Panc1 (cell line): Measurements from ENCODE around the gene HNRNPLL. TPM values are rescaled to one million over a fixed set of nuclear protein-coding genes. Genes with fewer than 3 reads are reported as not detected.
A peak's percentile ranks its signal among the peaks of the same experiment; 100 is the strongest.

ENCODE experiments used
- ATAC-seq: fragments of 200-7000 bp; cut with Tn5 transposase; 2 replicates; pipeline ENCODE4 v1.9.1; 2020; ENCODE audit warnings: mild to moderate bottlenecking, moderate library complexity
- BruUV-seq: library from RNA; stranded (reverse); fragments of 400-500 nt; replicated peaks from 2 replicates; lab custom pipeline; 2021; lab: Mats Ljungman, UMichigan
- CTCF ChIA-PET: fragments of 300-600 bp; sonication (Branson Sonifier 250); formaldehyde crosslinking; loops from one replicate; lab custom pipeline; 2022; ENCODE audit warnings: antibody characterized with exemption; lab: Charles Lee
- POLR2A ChIA-PET: fragments of 300-600 bp; sonication (Branson Sonifier 250); formaldehyde crosslinking; loops from one replicate; lab custom pipeline; 2022; ENCODE audit warnings: antibody characterized with exemption; lab: Charles Lee
- DNase-seq: peaks from one replicate; pipeline ENCODE4 v3.0.0-alpha.2; 2010; ENCODE audit warnings: low read depth, low spot score
- H3K27ac ChIP-seq: 2 replicates; pipeline ENCODE4 v1.5.1; 2011; ENCODE audit warnings: mild to moderate bottlenecking, low read length, inconsistent platforms
- H3K27me3 ChIP-seq: fragments of 200-500 bp; sonication (Bioruptor generic); 2 replicates; pipeline ENCODE4 v1.6.0; 2014; ENCODE audit warnings: low read length, inconsistent platforms; ENCODE audit not compliant: control insufficient read depth, insufficient read depth
- H3K36me3 ChIP-seq: fragments of 200-500 bp; sonication (Bioruptor generic); 2 replicates; pipeline ENCODE4 v1.5.1; 2014; ENCODE audit warnings: inconsistent platforms, mild to moderate bottlenecking, low read length, moderate library complexity; ENCODE audit not compliant: control insufficient read depth, insufficient read depth
- H3K4me1 ChIP-seq: 2 replicates; pipeline ENCODE4 v1.5.1; 2011; ENCODE audit warnings: inconsistent platforms, mild to moderate bottlenecking, low read length, moderate library complexity; ENCODE audit not compliant: control insufficient read depth, insufficient read depth
- H3K4me3 ChIP-seq, 2 experiments: 2 replicates each; pipeline ENCODE4 v1.5.1; 2011 to 2012; ENCODE audit warnings: low read depth in 2 of 2, low read length in 2 of 2, mild to moderate bottlenecking in 2 of 2, inconsistent platforms in 1 of 2, moderate library complexity in 1 of 2
- H3K9me3 ChIP-seq: fragments of 200-500 bp; sonication (Bioruptor generic); 2 replicates; pipeline ENCODE4 v1.5.1; 2014; ENCODE audit warnings: low read depth, mild to moderate bottlenecking, inconsistent platforms, low read length, moderate library complexity; ENCODE audit not compliant: control insufficient read depth, insufficient read depth
- CTCF ChIP-seq: fragments of 450-650 bp; IDR thresholded peaks from 2 replicates; pipeline ENCODE4 v1.5.1; 2017; ENCODE audit warnings: mild to moderate bottlenecking
- POLR2AphosphoS5 ChIP-seq: IDR thresholded peaks from 2 replicates; pipeline ENCODE4 v1.6.1; 2012; ENCODE audit warnings: mild to moderate bottlenecking, low read depth, low read length, moderate library complexity
- REST ChIP-seq, 2 experiments: IDR thresholded peaks; 2 replicates each; pipeline ENCODE4 v1.6.1; 2011 to 2012; ENCODE audit warnings: low read depth in 2 of 2, control low read depth in 1 of 2, low read length in 1 of 2, mild to moderate bottlenecking in 1 of 2, moderate library complexity in 1 of 2; ENCODE audit not compliant: insufficient read depth in 1 of 2
- SIN3A ChIP-seq: IDR thresholded peaks from 2 replicates; pipeline ENCODE4 v1.6.1; 2012; ENCODE audit warnings: low read depth, mild to moderate bottlenecking, low read length, moderate library complexity, borderline replicate concordance; ENCODE audit not compliant: insufficient read depth
- TCF7L2 ChIP-seq: IDR thresholded peaks from 2 replicates; pipeline ENCODE4 v1.6.1; 2011; ENCODE audit warnings: mild to moderate bottlenecking, low read depth, low read length, inconsistent platforms
- in situ Hi-C: cut with HindIII; loops from 2 replicates; pipeline ENCODE4 v1.10.0; 2016; ENCODE audit warnings: low sequenced_read_pairs, low pct_unique_long_range_greater_than_20kb
- intact Hi-C: fragments of 100-400 bp; cut with micrococcal nuclease; formaldehyde crosslinking; loops from one replicate; pipeline ENCODE4 v1.10.0; 2022; ENCODE audit not compliant: unreplicated experiment
- total RNA-seq: library from RNA; stranded (reverse); gene quantifications from one replicate; pipeline ENCODE4 v1.2.1, GENCODE V29; 2021; ENCODE audit not compliant: unreplicated experiment

The HNRNPLL gene
- total RNA-seq, 1 experiment from 2014 or later = 69.8 TPM

- peaks cover 26% of the 10 kb centered on the region for H3K36me3 ChIP-seq
- no peak for TF ChIP-seq CTCF
- no peak for TF ChIP-seq SIN3A
- TF ChIP-seq TCF7L2 = no peak
- no peak for TF ChIP-seq REST (IDR thresholded peaks at IDR 0.05; ENCODE audit: insufficient read depth in 1 of 2, low read depth in 2 of 2, low read length in 1 of 2)
- BruUV-seq = TSS peak; percentile 4
- no peak overlapping the region for H3K27ac ChIP-seq
- in situ Hi-C loops (loop anchor here (25.0 kb wide), 1 partner anchor 157 kb away; no protein-coding TSS in a partner anchor), intact Hi-C loops (loop anchor here (5.0 kb wide), 1 partner anchor 147 kb away; no protein-coding TSS in a partner anchor)
- DNase-seq (no peak), ATAC-seq (no peak)
- no peaks in the 10 kb centered on the region for H3K27me3 ChIP-seq
- CTCF ChIA-PET = interaction anchor here (0.7 to 1.1 kb wide), 2 partner anchors 13 to 146 kb away, joined by 3 to 6 read pairs; no protein-coding TSS in a partner anchor
- peaks cover 15% of the 10 kb centered on the region; the same call in 1 of the 2 replicates for H3K4me1 ChIP-seq
- H3K4me3 ChIP-seq = no peak overlapping the region
- no peaks in the 10 kb centered on the region for H3K9me3 ChIP-seq
- POLR2A ChIA-PET = interaction anchor here (0.9 kb wide), 1 partner anchor 16 kb away, joined by 5 read pairs; no protein-coding TSS in a partner anchor
Measured at GRCh38 chr2:38580115-38580636, 22.6 kb downstream of the HNRNPLL start.

- intact Hi-C loops (no loop called here), in situ Hi-C loops (loop anchor here (25.0 kb wide), 1 partner anchor 158 kb away; no protein-coding TSS in a partner anchor)
- POLR2A ChIA-PET = no interaction called here
- CTCF ChIA-PET = no interaction called here
- no peak for ATAC-seq
- Histone ChIP-seq H3K4me3 (no peak overlapping the region), H3K27ac (no peak overlapping the region), H3K4me1 (peaks cover 15% of the 10 kb centered on the region; the same call in 1 of the 2 replicates), H3K36me3 (peaks cover 27% of the 10 kb centered on the region), H3K27me3 (no peaks in the 10 kb centered on the region), H3K9me3 (no peaks in the 10 kb centered on the region)
- no peak for DNase-seq
- TF ChIP-seq TCF7L2 (no peak), SIN3A (no peak), POLR2AphosphoS5 (no peak), CTCF (no peak), REST (IDR thresholded peaks at IDR 0.05; ENCODE audit: insufficient read depth in 1 of 2, low read depth in 2 of 2, low read length in 1 of 2) (no peak)
- BruUV-seq = no TSS peak
Measured at GRCh38 chr2:38578832-38579231, 23.9 kb downstream of the HNRNPLL start.
